ENCODE results near the gene FBXO15. TPM values are rescaled to one million over a fixed set of nuclear protein-coding genes. Genes with fewer than 3 reads are reported as not detected.

FBXO15 gene
- total RNA-seq, 1 donor from 2014 or later, result 2.0 TPM

GRCh38 chr18:74132201-74132600, 15.4 kb downstream of the FBXO15 start:
- DNase-seq (ENCODE audit: low read depth), result no peak
- Histone ChIP-seq H3K36me3 (ENCODE audit: control insufficient read depth, insufficient read depth, low read length) (no peaks in the 10 kb centered on the region), H3K27me3 (ENCODE audit: control insufficient read depth, insufficient read depth, low read length) (no peaks in the 10 kb centered on the region), H3K4me3 (ENCODE audit: low read depth, low read length) (no peak overlapping the region)
- no peak for TF ChIP-seq CTCF (IDR thresholded peaks at IDR 0.05; ENCODE audit: insufficient read depth, low read length, poor library complexity, severe bottlenecking)

- no peak for TF ChIP-seq CTCF (IDR thresholded peaks at IDR 0.05; ENCODE audit: insufficient read depth, low read length, poor library complexity, severe bottlenecking)
- DNase-seq (ENCODE audit: low read depth), result no peak
- Histone ChIP-seq H3K4me3 (ENCODE audit: low read depth, low read length) (no peak overlapping the region), H3K36me3 (ENCODE audit: control insufficient read depth, insufficient read depth, low read length) (no peaks in the 10 kb centered on the region), H3K27me3 (ENCODE audit: control insufficient read depth, insufficient read depth, low read length) (no peaks in the 10 kb centered on the region)
Measured at GRCh38 chr18:74131124-74131523, 16.5 kb downstream of the FBXO15 start.

- no peak overlapping the region for H3K4me3 ChIP-seq (ENCODE audit: low read depth, low read length)
- no peaks in the 10 kb centered on the region for H3K36me3 ChIP-seq (ENCODE audit: control insufficient read depth, insufficient read depth, low read length)
- TF ChIP-seq CTCF (IDR thresholded peaks at IDR 0.05; ENCODE audit: insufficient read depth, low read length, poor library complexity, severe bottlenecking), result no peak
- DNase-seq (ENCODE audit: low read depth), result no peak
- H3K27me3 ChIP-seq (ENCODE audit: control insufficient read depth, insufficient read depth, low read length), result no peaks in the 10 kb centered on the region
Measured at GRCh38 chr18:74128159-74128558, 19.5 kb downstream of the FBXO15 start.

- Histone ChIP-seq H3K4me3 (ENCODE audit: low read depth, low read length) (no peak overlapping the region), H3K27me3 (ENCODE audit: control insufficient read depth, insufficient read depth, low read length) (no peaks in the 10 kb centered on the region), H3K36me3 (ENCODE audit: control insufficient read depth, insufficient read depth, low read length) (no peaks in the 10 kb centered on the region)
- DNase-seq (ENCODE audit: low read depth), result no peak
- no peak for TF ChIP-seq CTCF (IDR thresholded peaks at IDR 0.05; ENCODE audit: insufficient read depth, low read length, poor library complexity, severe bottlenecking)
Measured at GRCh38 chr18:74126684-74127655, 20.7 kb downstream of the FBXO15 start.

GRCh38 chr18:74124642-74125041, 23.0 kb downstream of the FBXO15 start:
- Histone ChIP-seq H3K4me3 (ENCODE audit: low read depth, low read length) (no peak overlapping the region), H3K36me3 (ENCODE audit: control insufficient read depth, insufficient read depth, low read length) (no peaks in the 10 kb centered on the region), H3K27me3 (ENCODE audit: control insufficient read depth, insufficient read depth, low read length) (no peaks in the 10 kb centered on the region)
- TF ChIP-seq CTCF (IDR thresholded peaks at IDR 0.05; ENCODE audit: insufficient read depth, low read length, poor library complexity, severe bottlenecking), result no peak
- no peak for DNase-seq (ENCODE audit: low read depth)
